HEK293 (cell line): ENCODE results near the gene CAV1.

Experiments
- CTCF ChIA-PET: fragments of 350-600 bp; formaldehyde crosslinking; extraction: SDS; loops from one replicate; lab custom pipeline; 2021; ENCODE audit warnings: antibody characterized with exemption; lab: Yijun Ruan, JAX
- POLR2A ChIA-PET: fragments of 300-600 bp; formaldehyde crosslinking; extraction: SDS; loops from one replicate; lab custom pipeline; 2020; ENCODE audit warnings: antibody characterized with exemption, inconsistent platforms; lab: Yijun Ruan, JAX
- H3K27ac ChIP-seq: fragments of 200-500 bp; sonication (Bioruptor generic); 2 replicates; pipeline ENCODE4 v1.5.1; 2014; ENCODE audit warnings: low read depth, low read length, control low read depth, inconsistent platforms; ENCODE audit errors: extremely low read depth
- H3K36me3 ChIP-seq, 2 experiments: fragments of 200-500 bp in 1 of 2; sonication (Bioruptor generic) in 1 of 2; 1 replicate in 1 of 2; 2 replicates in 1 of 2; pipeline ENCODE4 v1.5.1; 2014 to 2017; ENCODE audit warnings: inconsistent platforms in 2 of 2, low read length in 2 of 2; ENCODE audit not compliant: control insufficient read depth in 2 of 2, insufficient read depth in 1 of 2
- H3K4me1 ChIP-seq: fragments of 200-500 bp; sonication (Bioruptor generic); 2 replicates; pipeline ENCODE4 v1.5.1; 2014; ENCODE audit warnings: mild to moderate bottlenecking, low read length, inconsistent platforms; ENCODE audit not compliant: control insufficient read depth, insufficient read depth
- H3K4me3 ChIP-seq: 2 replicates; pipeline ENCODE4 v1.5.1; 2011; ENCODE audit warnings: low read depth, mild to moderate bottlenecking, control low read depth, low read length, moderate library complexity
- H3K9me3 ChIP-seq: fragments of 200-500 bp; sonication (Bioruptor generic); 2 replicates; pipeline ENCODE4 v1.5.1; 2014; ENCODE audit warnings: low read depth, low read length, inconsistent platforms; ENCODE audit not compliant: control insufficient read depth, insufficient read depth
- CTCF ChIP-seq: fragments of 450-650 bp; formaldehyde crosslinking; IDR thresholded peaks from 2 replicates; pipeline ENCODE4 v1.5.1; 2016; ENCODE audit warnings: missing biosample characterization, missing genetic modification characterization
- MZF1 ChIP-seq: fragments of 450-650 bp; formaldehyde crosslinking; IDR thresholded peaks from 2 replicates; pipeline ENCODE4 v1.5.1; 2017; ENCODE audit warnings: missing biosample characterization, missing genetic modification characterization, borderline replicate concordance
- PRDM10 ChIP-seq: fragments of 450-650 bp; formaldehyde crosslinking; IDR thresholded peaks from 2 replicates; pipeline ENCODE4 v1.5.1; 2016; ENCODE audit warnings: missing biosample characterization, missing genetic modification characterization
- YY2 ChIP-seq: fragments of 450-650 bp; formaldehyde crosslinking; IDR thresholded peaks from 2 replicates; pipeline ENCODE4 v1.5.1; 2016; ENCODE audit warnings: missing biosample characterization, missing genetic modification characterization
- ZBTB6 ChIP-seq: fragments of 450-650 bp; formaldehyde crosslinking; IDR thresholded peaks from 2 replicates; pipeline ENCODE4 v1.5.1; 2017; ENCODE audit warnings: missing biosample characterization, missing genetic modification characterization
- ZNF140 ChIP-seq: fragments of 450-650 bp; formaldehyde crosslinking; IDR thresholded peaks from 2 replicates; pipeline ENCODE4 v1.5.1; 2016; ENCODE audit warnings: missing biosample characterization, missing genetic modification characterization
- ZNF184 ChIP-seq: fragments of 450-650 bp; IDR thresholded peaks from 2 replicates; pipeline ENCODE4 v1.5.1; 2018; ENCODE audit warnings: missing biosample characterization, mild to moderate bottlenecking, missing genetic modification characterization
- ZNF302 ChIP-seq: fragments of 450-650 bp; formaldehyde crosslinking; IDR thresholded peaks from 2 replicates; pipeline ENCODE4 v1.5.1; 2016; ENCODE audit warnings: missing biosample characterization, missing genetic modification characterization, low read depth
- ZNF426 ChIP-seq: fragments of 450-650 bp; formaldehyde crosslinking; IDR thresholded peaks from 2 replicates; pipeline ENCODE4 v1.5.1; 2017; ENCODE audit warnings: missing biosample characterization, missing genetic modification characterization, mild to moderate bottlenecking, inconsistent platforms, moderate library complexity
- ZNF48 ChIP-seq: fragments of 450-650 bp; formaldehyde crosslinking; IDR thresholded peaks from 2 replicates; pipeline ENCODE4 v1.5.1; 2016; ENCODE audit warnings: missing biosample characterization, missing genetic modification characterization
- ZNF529 ChIP-seq: fragments of 450-650 bp; formaldehyde crosslinking; IDR thresholded peaks from 2 replicates; pipeline ENCODE4 v1.5.1; 2017; ENCODE audit warnings: missing genetic modification characterization, missing biosample characterization; ENCODE audit not compliant: insufficient replicate concordance
- ZNF558 ChIP-seq: fragments of 450-650 bp; formaldehyde crosslinking; IDR thresholded peaks from 2 replicates; pipeline ENCODE4 v1.5.1; 2016; ENCODE audit warnings: missing biosample characterization, missing genetic modification characterization
- ZNF585B ChIP-seq: fragments of 450-650 bp; formaldehyde crosslinking; IDR thresholded peaks from 2 replicates; pipeline ENCODE4 v1.5.1; 2016; ENCODE audit warnings: missing biosample characterization, missing genetic modification characterization
- ZNF639 ChIP-seq: fragments of 450-650 bp; formaldehyde crosslinking; IDR thresholded peaks from 2 replicates; pipeline ENCODE4 v1.5.1; 2016; ENCODE audit warnings: missing biosample characterization, missing genetic modification characterization
- ZNF768 ChIP-seq: fragments of 450-650 bp; formaldehyde crosslinking; IDR thresholded peaks from 2 replicates; pipeline ENCODE4 v1.5.1; 2018; ENCODE audit warnings: missing biosample characterization, mild to moderate bottlenecking, missing genetic modification characterization
- ZNF791 ChIP-seq: fragments of 450-650 bp; formaldehyde crosslinking; IDR thresholded peaks from 2 replicates; pipeline ENCODE4 v1.5.1; 2016; ENCODE audit warnings: missing biosample characterization, missing genetic modification characterization
- ZNF792 ChIP-seq: fragments of 450-650 bp; formaldehyde crosslinking; IDR thresholded peaks from 2 replicates; pipeline ENCODE4 v1.5.1; 2016; ENCODE audit warnings: missing biosample characterization, missing genetic modification characterization
- ZSCAN23 ChIP-seq: fragments of 450-650 bp; formaldehyde crosslinking; IDR thresholded peaks from 2 replicates; pipeline ENCODE4 v1.5.1; 2016; ENCODE audit warnings: missing biosample characterization, missing genetic modification characterization

Gene CAV1

DNA sequence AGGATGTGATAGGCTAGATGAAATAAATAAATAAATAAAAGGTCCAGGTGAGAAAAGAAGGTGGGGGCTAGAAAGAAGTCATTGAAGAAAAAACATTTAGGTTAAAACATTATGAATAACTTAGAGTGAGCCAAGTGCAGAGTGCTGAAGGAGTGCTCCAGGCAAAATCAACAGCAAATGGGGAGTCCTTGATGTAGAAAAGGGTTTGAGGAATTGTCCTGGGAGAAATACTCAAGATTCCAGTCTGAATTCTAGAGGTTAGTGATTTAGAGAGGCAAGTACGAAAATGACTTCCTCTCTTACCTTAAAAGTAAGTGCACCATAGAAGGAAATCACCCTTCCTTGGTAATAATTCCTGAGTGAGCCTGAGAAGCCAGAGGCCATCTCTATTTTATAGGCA is 19.7 kb downstream of the CAV1 start:
- peaks cover 5% of the 10 kb centered on the region; the same call in 1 of the 2 replicates for H3K4me1 ChIP-seq
- H3K27ac ChIP-seq = no peak overlapping the region
- CTCF ChIA-PET = interaction anchor here (1.0 to 1.5 kb wide), 2 partner anchors 42 to 47 kb away, joined by 3 read pairs; no protein-coding TSS in a partner anchor
- no peaks in the 10 kb centered on the region for H3K9me3 ChIP-seq
- H3K4me3 ChIP-seq = no peak overlapping the region
- POLR2A ChIA-PET = no interaction called here
- TF ChIP-seq ZNF302 = no peak
- TF ChIP-seq ZNF140 (tag by site-specific recombination) = no peak
- no peak for TF ChIP-seq ZNF768 (tag by site-specific recombination)
- no peak for TF ChIP-seq ZNF184 (tag by site-specific recombination)
- TF ChIP-seq, all 188 proteins: peak for 0
- H3K36me3 ChIP-seq = no peaks in the 10 kb centered on the region

DNA sequence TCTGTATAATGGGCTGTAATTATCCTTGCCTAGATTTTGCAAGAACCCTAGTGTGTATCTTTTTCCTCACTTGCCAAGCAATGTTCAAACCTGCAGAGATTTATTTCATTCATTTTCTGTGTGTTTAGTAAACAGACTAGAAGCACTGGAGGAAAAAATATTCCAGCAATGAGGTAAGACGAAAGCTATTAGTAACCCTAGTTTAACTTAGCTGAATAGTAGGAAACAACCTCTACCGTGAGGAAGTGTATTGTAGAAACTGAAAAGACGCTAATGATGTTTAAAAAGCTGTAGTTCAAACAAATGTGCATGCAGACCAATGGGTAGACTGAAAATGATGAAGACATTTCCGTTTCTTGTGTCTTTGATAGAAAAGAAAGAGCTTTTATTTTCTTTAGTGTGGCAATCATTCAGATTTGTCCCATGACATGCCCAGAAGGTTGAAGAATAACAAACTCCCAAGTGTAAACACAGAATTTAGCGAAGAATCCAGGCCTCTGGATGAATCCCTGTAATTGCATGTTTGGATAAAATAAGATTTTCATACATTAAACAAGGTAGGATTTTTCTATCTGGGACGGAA is 20.7 kb downstream of the CAV1 start:
- Histone ChIP-seq H3K27ac (no peak overlapping the region), H3K9me3 (no peaks in the 10 kb centered on the region), H3K36me3 (no peaks in the 10 kb centered on the region), H3K4me1 (peaks cover 5% of the 10 kb centered on the region; the same call in 1 of the 2 replicates), H3K4me3 (no peak overlapping the region)
- ChIA-PET CTCF (interaction anchor here (1.2 to 1.5 kb wide), 2 partner anchors 46 to 330 kb away, joined by 3 to 4 read pairs; no protein-coding TSS in a partner anchor), POLR2A (no interaction called here)
- TF ChIP-seq CTCF (tag by site-specific recombination) = no peak
- no peak for TF ChIP-seq ZNF426 (tag by site-specific recombination)
- TF ChIP-seq MZF1 (tag by site-specific recombination) = no peak
- no peak for TF ChIP-seq ZNF48

- H3K4me3 ChIP-seq = no peak overlapping the region
- TF ChIP-seq PRDM10 (tag by site-specific recombination) (no peak), ZSCAN23 (tag by site-specific recombination) (no peak), ZNF585B (tag by site-specific recombination) (no peak), ZNF792 (tag by site-specific recombination) (no peak)
- no peaks in the 10 kb centered on the region for H3K36me3 ChIP-seq
- H3K4me1 ChIP-seq = peaks cover 5% of the 10 kb centered on the region; the same call in 1 of the 2 replicates
- POLR2A ChIA-PET = no interaction called here
- CTCF ChIA-PET = interaction anchor here (1.2 to 1.7 kb wide), 2 partner anchors 45 to 330 kb away, joined by 4 to 9 read pairs; no protein-coding TSS in a partner anchor
- no peaks in the 10 kb centered on the region for H3K9me3 ChIP-seq
- no peak overlapping the region for H3K27ac ChIP-seq
Measured at GRCh38 chr7:116546054-116546453, 21.2 kb downstream of the CAV1 start.

DNA sequence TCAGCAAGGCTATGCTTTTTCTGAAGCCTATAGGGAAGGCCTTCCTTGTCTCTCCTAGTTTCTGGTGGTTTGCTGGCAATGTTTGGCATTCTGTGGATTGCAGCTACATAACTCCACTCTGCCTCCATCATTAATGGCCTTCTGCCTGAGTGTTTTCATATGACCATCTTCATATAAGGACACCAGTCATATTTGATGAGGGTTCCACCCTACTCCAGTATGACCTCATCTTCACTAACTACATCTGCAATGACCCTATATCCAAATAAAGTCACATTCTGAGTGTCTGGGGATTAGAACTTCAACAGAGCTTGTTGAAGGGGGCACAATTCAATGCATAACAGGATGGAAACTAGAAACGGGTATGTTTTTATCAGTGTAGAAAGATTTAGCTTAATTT is 22.1 kb downstream of the CAV1 start:
- ChIA-PET CTCF (interaction anchor here (0.7 to 1.7 kb wide), 5 partner anchors 21 to 280 kb away, joined by 3 to 9 read pairs (median 3); no protein-coding TSS in a partner anchor), POLR2A (no interaction called here)
- no peak overlapping the region; the same call in 1 of the 2 replicates for H3K27ac ChIP-seq
- H3K36me3 ChIP-seq = no peaks in the 10 kb centered on the region
- no peaks in the 10 kb centered on the region for H3K9me3 ChIP-seq
- peaks cover 5% of the 10 kb centered on the region; the same call in 1 of the 2 replicates for H3K4me1 ChIP-seq
- H3K4me3 ChIP-seq = no peak overlapping the region
- TF ChIP-seq ZNF558 (tag by site-specific recombination) (peak; percentile 84), ZBTB6 (tag by site-specific recombination) (0 out of 2 replicates have a peak, but pooled peaks have one; percentile 4), ZNF791 (tag by site-specific recombination) (no peak), ZNF529 (tag by site-specific recombination) (no peak), YY2 (tag by site-specific recombination) (peak; percentile 88), ZNF639 (tag by site-specific recombination) (peak; percentile 26; the same call in 1 of the 2 replicates)
